C4-2B (cell line): ENCODE results near the gene TOP1.

Experiments used
- ZFX ChIP-seq: fragments of 450-650 bp; IDR thresholded peaks from 2 replicates; pipeline ENCODE4 v1.6.1; 2017
- TF ChIP-seq, protein P1 (sequence below): fragments of 450-650 bp; conservative IDR thresholded peaks from 2 replicates; pipeline ENCODE4 v1.5.1; 2017; ENCODE audit warnings: mild to moderate bottlenecking

DNA sequence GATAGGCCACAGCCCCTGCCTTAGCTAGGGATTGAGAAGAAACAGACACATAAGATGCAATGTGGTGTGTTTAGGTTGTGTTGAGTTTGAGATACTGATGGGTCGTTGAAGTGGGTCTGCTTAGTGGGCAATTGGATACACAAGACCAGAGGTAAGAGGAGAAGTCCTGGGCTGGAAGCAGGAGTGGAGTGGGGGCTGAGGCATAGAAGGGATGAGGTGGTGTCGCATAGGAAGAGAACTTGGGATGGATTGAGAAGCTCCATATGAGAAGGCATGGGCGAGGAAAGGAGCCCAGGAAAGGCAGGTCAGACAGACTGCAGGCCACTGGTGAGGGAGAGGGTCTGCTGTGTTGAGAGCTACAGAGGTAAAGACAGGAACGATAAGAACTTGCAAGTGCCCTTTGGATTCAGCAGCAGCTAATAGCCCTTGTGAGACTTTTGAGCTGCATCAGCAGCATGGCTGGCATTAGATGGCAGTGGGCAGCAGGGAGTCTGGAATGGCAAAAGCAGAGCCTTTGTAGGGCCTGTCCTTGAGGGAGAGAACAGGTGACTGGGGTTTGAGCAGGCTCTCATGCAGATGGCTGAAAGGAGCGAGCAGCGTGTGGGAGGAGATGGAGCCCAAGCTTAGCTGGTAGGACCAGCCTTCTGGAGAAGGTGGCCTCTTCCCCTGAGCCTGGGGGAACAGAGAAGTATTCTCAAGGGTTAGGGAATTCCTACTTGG is 141.9 kb downstream of the TOP1 start:
- no peak for TF ChIP-seq ZFX
- TF ChIP-seq, protein P1, sequence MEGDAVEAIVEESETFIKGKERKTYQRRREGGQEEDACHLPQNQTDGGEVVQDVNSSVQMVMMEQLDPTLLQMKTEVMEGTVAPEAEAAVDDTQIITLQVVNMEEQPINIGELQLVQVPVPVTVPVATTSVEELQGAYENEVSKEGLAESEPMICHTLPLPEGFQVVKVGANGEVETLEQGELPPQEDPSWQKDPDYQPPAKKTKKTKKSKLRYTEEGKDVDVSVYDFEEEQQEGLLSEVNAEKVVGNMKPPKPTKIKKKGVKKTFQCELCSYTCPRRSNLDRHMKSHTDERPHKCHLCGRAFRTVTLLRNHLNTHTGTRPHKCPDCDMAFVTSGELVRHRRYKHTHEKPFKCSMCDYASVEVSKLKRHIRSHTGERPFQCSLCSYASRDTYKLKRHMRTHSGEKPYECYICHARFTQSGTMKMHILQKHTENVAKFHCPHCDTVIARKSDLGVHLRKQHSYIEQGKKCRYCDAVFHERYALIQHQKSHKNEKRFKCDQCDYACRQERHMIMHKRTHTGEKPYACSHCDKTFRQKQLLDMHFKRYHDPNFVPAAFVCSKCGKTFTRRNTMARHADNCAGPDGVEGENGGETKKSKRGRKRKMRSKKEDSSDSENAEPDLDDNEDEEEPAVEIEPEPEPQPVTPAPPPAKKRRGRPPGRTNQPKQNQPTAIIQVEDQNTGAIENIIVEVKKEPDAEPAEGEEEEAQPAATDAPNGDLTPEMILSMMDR: no peak
